HG03175 (cell line): ENCODE data around the gene NKX6-2.

Source experiments
- ATAC-seq: cut with Tn5 transposase; IDR thresholded peaks from one replicate; pipeline ENCODE4 v1.9.1; 2021; ENCODE audit warnings: mild to moderate bottlenecking, moderate library complexity; ENCODE audit not compliant: unreplicated experiment

The NKX6-2 gene

DNA sequence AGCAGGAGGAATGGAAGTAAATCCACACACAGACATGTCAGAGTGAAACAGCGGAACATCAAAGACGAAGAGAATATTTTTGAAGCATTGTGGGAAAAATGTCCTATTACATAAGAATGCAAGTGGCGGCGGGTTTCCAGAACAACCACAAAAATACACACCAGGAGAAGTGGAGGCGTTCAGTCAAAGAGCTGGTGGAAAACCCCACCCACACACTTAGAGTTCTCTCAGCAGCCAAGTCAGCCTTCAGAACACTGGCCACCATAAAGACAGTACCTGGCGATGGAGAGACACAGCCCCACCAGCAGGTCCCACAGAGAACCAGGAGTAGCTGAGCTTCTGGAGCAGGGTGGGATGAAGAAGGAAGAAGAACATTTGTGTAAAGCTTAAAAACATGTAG lies 23.7 kb downstream of the NKX6-2 start:
- no peak for ATAC-seq

GRCh38 chr10:132761395-132762060 lies 24.4 kb downstream of the NKX6-2 start:
- no peak for ATAC-seq

DNA sequence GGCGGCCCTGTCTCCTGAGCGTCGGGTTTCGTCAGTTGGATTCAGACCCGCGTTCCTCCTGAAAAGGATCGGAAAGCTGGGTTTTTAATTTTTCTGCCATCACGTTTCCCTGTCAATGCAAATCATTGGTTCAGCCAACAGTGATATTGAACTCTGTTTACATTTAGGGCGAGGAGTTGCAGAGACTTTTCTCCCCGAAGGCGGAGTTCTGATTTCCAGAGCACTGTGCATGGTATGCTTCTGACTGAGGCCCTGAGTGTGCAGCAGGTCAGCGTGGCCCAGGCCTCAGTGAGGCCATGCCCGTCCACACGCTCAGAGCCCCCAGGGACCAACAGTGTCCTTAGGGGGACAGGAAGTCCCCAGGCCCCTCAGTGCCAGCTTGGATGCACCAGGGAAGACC lies 27.1 kb downstream of the NKX6-2 start:
- no peak for ATAC-seq

- no peak for ATAC-seq
Measured at GRCh38 chr10:132757171-132757570, 28.8 kb downstream of the NKX6-2 start.

GRCh38 chr10:132756591-132756990 lies 29.4 kb downstream of the NKX6-2 start:
- ATAC-seq = no peak

DNA sequence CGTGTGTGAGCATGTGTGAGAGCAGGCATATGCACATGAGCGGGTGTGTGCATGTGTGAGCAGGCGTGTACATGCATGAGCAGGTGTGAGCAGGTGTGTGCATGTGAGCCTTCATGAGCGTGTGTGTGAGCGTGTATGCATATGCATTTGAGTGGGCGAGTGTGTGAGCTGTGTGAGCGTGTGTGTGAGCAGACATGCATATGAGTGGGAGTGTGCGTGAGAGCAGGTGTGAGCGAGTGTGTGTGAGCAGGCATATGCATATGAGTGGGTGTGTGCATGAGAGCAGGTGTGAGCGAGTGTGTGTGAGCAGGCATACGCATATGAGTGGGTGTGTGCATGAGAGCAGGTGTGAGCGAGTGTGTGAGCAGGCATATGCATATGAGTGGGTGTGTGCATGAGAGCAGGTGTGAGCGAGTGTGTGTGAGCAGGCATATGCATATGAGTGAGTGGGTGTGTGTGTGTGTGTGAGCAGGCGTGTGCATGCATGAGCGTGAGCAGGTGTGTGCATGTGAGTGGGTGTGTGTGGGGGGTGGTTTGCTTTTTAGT lies 30.7 kb downstream of the NKX6-2 start:
- ATAC-seq = no peak

GRCh38 chr10:132754071-132754470 lies 31.9 kb downstream of the NKX6-2 start:
- ATAC-seq = no peak

DNA sequence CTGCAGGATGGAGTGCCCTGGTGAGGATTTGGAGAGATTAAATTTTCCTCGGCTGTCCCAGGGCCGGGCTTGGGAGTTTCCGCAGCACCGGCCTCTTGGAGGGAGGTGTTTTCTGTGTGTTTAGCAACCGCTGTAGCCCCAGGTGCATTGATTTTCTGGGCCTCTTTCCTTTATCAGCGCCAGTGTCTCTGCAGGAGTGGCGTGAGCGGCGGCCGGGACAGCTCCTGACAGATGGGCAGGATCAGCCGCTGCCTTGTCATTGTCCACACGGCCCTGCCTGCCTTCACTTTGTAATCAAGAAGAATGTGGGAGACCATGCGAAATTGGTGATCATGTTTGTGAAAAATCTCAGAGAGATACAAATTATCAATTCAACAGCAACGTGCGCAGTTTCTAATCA lies 32.4 kb downstream of the NKX6-2 start:
- no peak for ATAC-seq

DNA sequence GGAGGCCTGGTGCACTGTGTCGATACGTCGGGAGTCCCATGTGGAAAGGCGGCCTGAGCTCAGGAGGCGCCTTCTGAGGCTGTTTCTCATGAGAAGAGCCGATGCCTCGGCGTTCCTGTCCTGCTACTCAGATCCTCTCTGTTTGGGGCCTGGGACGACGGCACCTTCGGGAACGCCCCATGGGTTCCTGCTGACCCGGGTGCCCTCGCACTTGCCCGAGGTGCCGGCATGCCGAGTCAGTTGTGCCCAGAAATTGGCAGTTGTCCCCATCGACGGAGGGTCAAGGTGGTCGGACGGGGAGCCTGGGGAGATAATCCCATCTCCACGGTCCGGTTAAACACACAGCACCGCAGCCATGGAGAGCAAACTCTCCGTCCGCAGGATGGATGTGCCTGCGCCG lies 33.0 kb downstream of the NKX6-2 start:
- ATAC-seq = no peak

- ATAC-seq = no peak
Measured at GRCh38 chr10:132752378-132752777, 33.6 kb downstream of the NKX6-2 start.

- ATAC-seq = no peak
Measured at GRCh38 chr10:132750936-132751335, 35.0 kb downstream of the NKX6-2 start.

- no peak for ATAC-seq
Measured at GRCh38 chr10:132749371-132749795, 36.6 kb downstream of the NKX6-2 start.

DNA sequence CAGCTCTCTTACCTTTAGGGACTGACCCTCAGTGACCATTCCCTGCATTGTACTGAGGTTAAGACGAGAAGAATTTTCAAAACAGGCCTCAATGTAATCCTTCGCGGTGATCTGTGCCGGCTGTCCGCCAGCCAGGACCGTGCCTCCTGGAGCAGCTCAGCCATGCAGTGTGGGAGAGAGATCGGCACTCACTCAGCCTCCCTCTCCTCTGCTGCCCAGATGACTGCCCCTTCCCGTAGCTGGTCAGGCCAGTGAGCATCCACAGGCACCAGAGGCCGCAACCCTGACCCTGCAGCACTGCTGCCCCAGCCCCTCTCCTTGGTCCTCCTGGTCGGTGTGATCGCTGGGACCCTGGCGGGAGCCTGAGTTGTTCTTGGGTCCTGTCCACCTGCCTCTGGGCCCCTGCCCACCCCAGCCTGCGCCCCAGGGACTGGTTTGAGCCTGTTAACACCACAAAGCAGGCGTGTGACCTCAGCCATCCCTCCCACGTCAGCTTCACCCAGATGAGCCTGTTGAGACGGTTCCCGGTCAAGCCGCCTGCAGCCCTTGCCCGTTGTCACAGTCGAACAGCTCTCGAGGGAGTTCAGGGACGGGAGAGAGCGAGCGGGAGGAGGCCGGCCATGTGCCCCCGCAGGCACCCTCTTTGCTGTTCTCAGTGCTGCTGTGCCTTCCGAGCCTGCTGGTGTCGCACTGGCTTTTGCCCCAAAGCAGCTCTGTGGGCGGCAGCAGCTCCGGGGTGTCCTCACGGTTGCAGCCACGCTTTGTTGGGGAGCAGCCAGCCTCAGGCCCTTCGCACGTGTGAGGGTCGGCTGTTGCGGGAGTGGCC lies 37.2 kb downstream of the NKX6-2 start:
- ATAC-seq = no peak

GRCh38 chr10:132748135-132748534 lies 37.8 kb downstream of the NKX6-2 start:
- ATAC-seq = no peak

DNA sequence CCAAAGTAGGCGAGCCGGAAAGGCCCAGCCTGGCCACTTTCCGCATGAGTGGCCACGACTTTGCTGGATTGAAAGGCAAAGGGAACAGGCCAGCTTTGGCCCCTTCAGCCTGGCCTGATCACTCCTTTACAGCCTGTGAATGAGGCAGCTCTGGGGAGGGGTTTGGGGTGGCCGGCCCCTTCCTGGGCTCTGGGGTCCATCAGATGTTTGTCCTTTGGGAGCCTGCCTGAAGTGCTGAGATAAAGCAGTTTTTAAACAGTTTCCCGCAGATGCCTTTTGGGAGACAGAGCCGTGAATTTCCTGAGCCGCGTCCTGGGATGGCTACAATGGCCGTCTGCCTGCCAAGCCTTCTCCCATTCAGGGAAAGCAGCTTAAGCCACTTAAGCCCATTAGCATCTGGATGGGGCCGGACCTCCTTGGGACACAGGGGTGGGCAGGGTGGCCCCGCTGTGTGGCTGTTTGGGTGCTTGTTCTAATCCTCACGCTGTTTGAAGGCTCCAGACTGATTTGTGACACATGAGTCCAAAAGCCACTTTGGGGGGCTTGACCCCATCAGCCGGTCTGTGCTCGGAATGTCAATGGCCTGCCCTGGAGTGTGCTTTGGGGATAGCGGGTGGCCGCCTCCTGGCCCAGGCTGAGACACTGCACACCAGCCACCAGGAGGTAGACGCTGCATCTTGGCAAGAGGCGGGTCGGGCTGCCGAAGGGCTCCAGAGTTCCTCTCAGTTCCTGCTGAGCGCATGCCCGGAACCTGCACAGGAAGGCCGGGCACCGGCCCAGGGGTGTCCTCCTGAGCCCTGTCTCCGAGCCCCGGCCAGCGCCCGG lies 38.9 kb downstream of the NKX6-2 start:
- no peak for ATAC-seq

DNA sequence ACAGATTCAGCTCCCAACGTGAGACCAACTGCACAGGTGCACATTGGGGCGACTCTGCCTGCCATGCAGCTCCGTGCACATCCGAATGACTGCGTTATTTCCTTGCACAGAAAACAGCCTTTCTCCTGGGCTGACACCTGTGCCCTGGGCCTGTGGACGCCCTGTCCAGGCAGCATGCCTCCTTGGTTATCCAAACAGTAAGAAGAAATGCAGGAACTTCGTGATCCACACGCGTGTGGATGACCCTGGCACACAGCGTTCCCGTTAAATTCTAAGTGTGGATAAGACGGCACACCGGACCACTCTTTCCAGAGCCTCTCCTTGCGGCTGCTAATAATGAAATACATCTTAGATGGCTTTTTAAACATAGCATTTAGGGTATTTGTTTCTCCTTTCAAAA lies 39.6 kb downstream of the NKX6-2 start:
- ATAC-seq = no peak

- no peak for ATAC-seq
Measured at GRCh38 chr10:132745971-132746370, 40.0 kb downstream of the NKX6-2 start.

DNA sequence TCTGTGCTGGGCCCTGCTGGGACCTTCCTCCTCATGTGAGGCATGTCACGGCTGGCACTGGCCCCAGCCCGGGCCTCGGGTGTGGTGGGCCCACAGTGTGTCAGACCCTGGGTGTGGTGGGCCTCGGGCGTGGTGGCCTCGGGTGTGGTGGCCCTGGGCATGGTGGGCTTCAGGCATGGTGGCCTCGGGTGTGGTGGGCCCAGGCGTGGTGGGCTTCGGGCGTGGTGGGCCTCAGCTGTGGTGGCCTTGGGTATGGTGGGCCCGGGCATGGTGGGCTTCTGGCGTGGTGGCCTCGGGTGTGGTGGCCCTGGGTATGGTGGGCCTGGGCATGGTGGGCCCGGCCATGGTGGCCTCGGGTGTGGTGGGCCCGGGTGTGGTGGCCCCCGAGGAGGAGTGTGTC lies 40.4 kb downstream of the NKX6-2 start:
- no peak for ATAC-seq

DNA sequence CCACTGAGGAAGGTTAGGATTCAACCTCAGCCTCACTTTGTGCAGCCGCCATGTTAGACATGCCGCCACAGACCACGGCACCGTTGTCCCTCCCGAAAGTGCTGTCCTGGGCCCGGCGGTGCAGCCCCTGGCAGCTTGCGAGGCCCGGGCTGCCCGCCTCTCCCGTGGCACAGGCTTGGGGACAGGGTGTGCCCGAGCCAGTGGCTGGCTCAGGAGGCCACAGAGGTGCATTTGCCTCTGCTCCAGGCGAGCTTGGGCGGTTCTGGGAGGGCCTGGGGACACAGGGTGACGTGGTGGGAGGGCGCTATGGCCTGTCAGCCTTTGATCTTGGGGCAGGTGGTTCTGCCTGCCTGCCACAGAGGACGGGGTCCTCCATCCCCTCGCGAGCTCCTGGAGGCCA lies 41.1 kb downstream of the NKX6-2 start:
- ATAC-seq = no peak

GRCh38 chr10:132743925-132744490 lies 41.9 kb downstream of the NKX6-2 start:
- ATAC-seq = no peak
